Endodermal cell (in vitro differentiated cells): ENCODE results near the gene CRMP1. TPM values are rescaled to one million over a fixed set of nuclear protein-coding genes. Genes with fewer than 3 reads are reported as not detected.

Source experiments
- DNase-seq: peaks from one replicate; pipeline ENCODE4 v3.0.0-alpha.2; 2017
- H3K27ac ChIP-seq: 2 replicates; pipeline ENCODE4 v1.5.1; 2013; ENCODE audit warnings: mild to moderate bottlenecking, low read depth, low read length, moderate library complexity
- H3K27me3 ChIP-seq: 2 replicates; pipeline ENCODE4 v1.6.1; 2013; ENCODE audit warnings: mild to moderate bottlenecking, low read length, moderate library complexity; ENCODE audit not compliant: insufficient read depth, control insufficient read depth, poor library complexity, severe bottlenecking
- H3K36me3 ChIP-seq: 2 replicates; pipeline ENCODE4 v1.7.0; 2013; ENCODE audit warnings: mild to moderate bottlenecking, low read length, moderate library complexity; ENCODE audit not compliant: control insufficient read depth, insufficient read depth
- H3K4me1 ChIP-seq: one replicate; pipeline ENCODE4 v1.7.0; 2013; ENCODE audit warnings: low read length; ENCODE audit not compliant: control insufficient read depth, insufficient read depth
- H3K4me3 ChIP-seq: 2 replicates; pipeline ENCODE4 v1.5.1; 2013; ENCODE audit warnings: mild to moderate bottlenecking, low read length, moderate library complexity
- H3K9ac ChIP-seq: 2 replicates; pipeline ENCODE4 v1.6.1; 2013; ENCODE audit warnings: mild to moderate bottlenecking, low read length, moderate library complexity; ENCODE audit not compliant: poor library complexity, severe bottlenecking; ENCODE audit errors: extremely low read depth
- H3K9me3 ChIP-seq: 2 replicates; pipeline ENCODE4 v1.6.1; 2013; ENCODE audit warnings: mild to moderate bottlenecking, low read length, moderate library complexity; ENCODE audit not compliant: control insufficient read depth
- H3K27ac Mint-ChIP-seq: 2 replicates; pipeline ENCODE4 v1.8.0; 2020; ENCODE audit warnings: mixed read lengths
- H3K27me3 Mint-ChIP-seq: 2 replicates; pipeline ENCODE4 v1.8.0; 2021; ENCODE audit warnings: mild to moderate bottlenecking, mixed read lengths; ENCODE audit not compliant: insufficient read depth
- H3K36me3 Mint-ChIP-seq: 2 replicates; pipeline ENCODE4 v1.8.0; 2020; ENCODE audit warnings: low read depth, mixed read lengths
- H3K4me1 Mint-ChIP-seq: 2 replicates; pipeline ENCODE4 v1.8.0; 2020; ENCODE audit warnings: mixed read lengths
- H3K4me3 Mint-ChIP-seq: 2 replicates; pipeline ENCODE4 v1.8.0; 2020; ENCODE audit warnings: mild to moderate bottlenecking, moderate library complexity, mixed read lengths
- H3K9me3 Mint-ChIP-seq: 2 replicates; pipeline ENCODE4 v1.8.0; 2020; ENCODE audit warnings: mild to moderate bottlenecking, mixed read lengths
- CTCF ChIP-seq: fragments of 200-600 bp; sonication (generic); conservative IDR thresholded peaks from 2 replicates; pipeline ENCODE4 v1.5.0; 2021; ENCODE audit warnings: antibody characterized with exemption, mild to moderate bottlenecking
- WGBS, 2 experiments: methylation state at CpG; one replicate each; pipeline versions ENCODE4 v1.1.5 to v1.1.7; 2013; ENCODE audit warnings: missing lambda C conversion rate in 2 of 2, mixed read lengths in 1 of 2; ENCODE audit not compliant: insufficient coverage in 1 of 2, insufficient read length in 1 of 2; 5-methylcytosine and 5-hydroxymethylcytosine counted together
- total RNA-seq, 2 donors: library from RNA; stranded (reverse); fragmentation: NEBNext Ultra II Directional in 1 of 2; extraction: Animal tissue kit (Norgen Biotek cat#: 25700) in 1 of 2; gene quantifications; 2 replicates in 1 of 2; 3 replicates in 1 of 2; pipeline ENCODE4 v1.2.1, GENCODE V29; 2021

The CRMP1 gene
- total RNA-seq, 2 donors from 2014 or later, result 40.0 to 64.9 TPM

GRCh38 chr4:5845035-5845905, 47.6 kb downstream of the CRMP1 start:
- WGBS, 2 experiments, result 90 to 95% methylated on average over 11 to 13 of the region's 13 CpGs
- DNase-seq, result no peak

GRCh38 chr4:5843573-5844530, 49.0 kb downstream of the CRMP1 start:
- peaks cover 76% of the 10 kb centered on the region for H3K36me3 Mint-ChIP-seq
- Histone ChIP-seq H3K4me1 (no peaks in the 10 kb centered on the region), H3K9ac (no peak overlapping the region), H3K27me3 (no peaks in the 10 kb centered on the region), H3K36me3 (peaks cover 46% of the 10 kb centered on the region), H3K9me3 (no peaks in the 10 kb centered on the region), H3K4me3 (no peak overlapping the region), H3K27ac (no peak overlapping the region)
- no peak overlapping the region for H3K4me3 Mint-ChIP-seq
- H3K4me1 Mint-ChIP-seq, result no peaks in the 10 kb centered on the region
- no peak for DNase-seq
- H3K9me3 Mint-ChIP-seq, result no peaks in the 10 kb centered on the region
- no peak overlapping the region for H3K27ac Mint-ChIP-seq
- TF ChIP-seq CTCF, result no peak
- 95 to 99% methylated on average over 13 to 18 of the region's 18 CpGs for WGBS, 2 experiments
- H3K27me3 Mint-ChIP-seq, result no peaks in the 10 kb centered on the region

More at GRCh38 chr4:5845035-5845905, 47.6 kb downstream of the CRMP1 start:
- Histone ChIP-seq H3K27ac (no peak overlapping the region), H3K9me3 (no peaks in the 10 kb centered on the region), H3K9ac (no peak overlapping the region), H3K4me1 (no peaks in the 10 kb centered on the region), H3K27me3 (no peaks in the 10 kb centered on the region), H3K4me3 (no peak overlapping the region), H3K36me3 (peaks cover 58% of the 10 kb centered on the region)
- H3K4me3 Mint-ChIP-seq, result no peak overlapping the region
- H3K27me3 Mint-ChIP-seq, result no peaks in the 10 kb centered on the region
- peaks cover 77% of the 10 kb centered on the region for H3K36me3 Mint-ChIP-seq
- TF ChIP-seq CTCF, result no peak
- no peaks in the 10 kb centered on the region for H3K9me3 Mint-ChIP-seq
- H3K4me1 Mint-ChIP-seq, result no peaks in the 10 kb centered on the region
- H3K27ac Mint-ChIP-seq, result no peak overlapping the region

GRCh38 chr4:5842456-5842855, 50.4 kb downstream of the CRMP1 start:
- Histone ChIP-seq H3K27ac (no peak overlapping the region), H3K4me3 (no peak overlapping the region), H3K27me3 (no peaks in the 10 kb centered on the region), H3K9ac (no peak overlapping the region), H3K36me3 (peaks cover 33% of the 10 kb centered on the region), H3K4me1 (no peaks in the 10 kb centered on the region), H3K9me3 (no peaks in the 10 kb centered on the region)
- Mint-ChIP-seq H3K9me3 (no peaks in the 10 kb centered on the region), H3K4me1 (no peaks in the 10 kb centered on the region), H3K4me3 (no peak overlapping the region), H3K27ac (no peak overlapping the region), H3K27me3 (no peaks in the 10 kb centered on the region), H3K36me3 (peaks cover 75% of the 10 kb centered on the region)
- TF ChIP-seq CTCF, result no peak
- no peak for DNase-seq
- 94% methylated on average over 4 of the region's 4 CpGs; no CpG with 5 or more reads in 1 of the 2 experiments for WGBS, 2 experiments
